Stimulated activated CD8-positive, alpha-beta memory T cell treated with anti-CD3 and anti-CD28 coated beads, Interleukin-12 subunit alpha, Interleukin-12 subunit beta, amount 100 ng/mL, for 1 hour (primary cell): ENCODE data around the gene FNDC3B.

Experiments used
- DNase-seq: peaks from one replicate; pipeline ENCODE4 v3.0.0-alpha.2; 2020; ENCODE audit warnings: low read depth

The FNDC3B gene

GRCh38 chr3:172150913-172151650, 111.7 kb downstream of the FNDC3B start:
- no peak for DNase-seq

DNA sequence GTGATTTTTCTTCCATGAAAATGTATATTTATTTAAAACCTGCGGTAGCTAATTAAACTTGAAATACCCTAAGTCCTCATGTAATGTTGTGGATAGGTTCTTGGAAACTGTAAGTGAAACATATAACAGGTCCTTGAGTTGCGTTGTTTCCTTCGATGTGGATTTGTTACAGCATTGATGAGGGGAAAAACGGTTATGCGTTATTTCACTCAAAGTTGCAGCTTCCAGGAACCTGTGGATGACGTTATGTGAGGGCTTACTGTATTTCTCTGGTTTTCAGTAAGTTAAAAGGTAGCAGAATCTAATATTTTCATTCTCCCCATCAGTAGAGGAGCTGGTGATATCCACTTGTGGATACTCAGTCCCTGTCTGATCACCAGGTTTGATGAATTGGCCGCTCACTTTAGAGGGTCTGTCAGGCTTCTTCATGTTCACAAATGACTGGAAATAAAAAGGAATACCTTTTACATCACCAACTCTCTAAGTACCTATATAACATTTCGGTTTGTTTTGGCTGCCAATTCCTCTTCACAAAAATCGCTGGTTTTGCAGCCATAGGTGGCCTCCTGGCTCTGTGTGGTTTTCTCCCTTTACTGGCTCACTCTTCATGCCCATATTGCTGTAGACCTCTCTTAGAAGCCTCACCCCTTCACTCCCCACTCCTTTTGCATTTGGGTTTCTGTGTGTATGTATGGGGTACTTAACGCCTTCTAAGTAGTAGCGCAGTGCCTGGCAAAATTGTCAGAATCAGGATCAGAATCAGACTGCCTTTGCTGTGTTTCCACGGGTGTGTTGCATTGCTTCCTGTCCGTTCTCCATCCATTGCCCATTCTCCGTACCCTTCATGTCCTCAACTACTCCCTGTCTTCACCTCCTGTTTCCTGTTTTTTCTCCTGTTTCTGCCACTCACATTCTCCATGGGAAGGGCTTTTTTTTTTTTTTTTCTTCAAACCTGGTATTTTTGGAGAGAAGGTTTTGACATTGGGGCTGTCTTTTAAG, 112.6 kb downstream of the FNDC3B start:
- DNase-seq, result no peak

DNA sequence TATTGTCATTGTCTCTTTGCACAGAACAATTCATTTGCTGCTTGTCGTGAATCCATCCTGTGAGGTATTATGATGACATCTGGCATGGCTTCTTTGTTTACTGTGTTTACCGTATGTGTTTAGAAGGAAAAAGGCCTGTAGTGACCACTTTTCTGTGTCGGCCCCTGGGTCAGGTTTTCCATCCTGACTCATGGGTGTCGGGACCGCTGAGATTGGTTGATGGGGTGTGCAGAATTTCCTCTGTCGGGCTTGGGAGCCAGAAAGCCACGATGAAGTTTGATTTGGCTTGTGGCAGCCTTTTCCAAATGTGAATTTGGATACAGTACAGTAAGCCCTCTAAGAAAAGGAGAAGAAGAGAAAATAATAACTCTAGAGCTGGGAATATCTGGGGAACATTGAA, 113.5 kb downstream of the FNDC3B start:
- DNase-seq, result no peak

DNA sequence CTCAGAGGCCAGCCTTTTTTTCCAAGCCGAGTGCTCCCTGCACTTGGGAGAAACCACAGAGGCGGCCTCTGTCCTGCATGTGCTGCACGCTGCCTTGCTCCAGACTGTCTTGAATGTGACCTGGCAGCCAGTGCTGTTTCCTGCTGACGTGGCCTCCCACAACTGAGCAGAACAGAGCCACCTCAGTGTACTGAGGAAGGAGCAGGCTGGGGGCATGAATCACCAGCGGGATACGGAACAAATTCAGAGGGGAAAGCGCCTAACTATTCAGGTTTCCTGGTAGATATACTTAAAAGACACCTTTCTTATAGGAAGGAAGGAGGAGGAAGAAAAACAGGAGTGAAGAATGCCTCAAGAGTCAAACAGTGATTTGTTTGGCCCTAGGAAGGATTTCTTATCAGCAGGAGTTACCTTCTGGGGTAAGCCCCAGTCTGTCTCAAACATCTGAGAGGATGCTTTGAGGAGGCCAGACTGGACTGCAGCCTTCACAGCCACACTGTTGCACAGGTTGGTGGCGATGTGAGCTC, 114.0 kb downstream of the FNDC3B start:
- DNase-seq, result no peak

DNA sequence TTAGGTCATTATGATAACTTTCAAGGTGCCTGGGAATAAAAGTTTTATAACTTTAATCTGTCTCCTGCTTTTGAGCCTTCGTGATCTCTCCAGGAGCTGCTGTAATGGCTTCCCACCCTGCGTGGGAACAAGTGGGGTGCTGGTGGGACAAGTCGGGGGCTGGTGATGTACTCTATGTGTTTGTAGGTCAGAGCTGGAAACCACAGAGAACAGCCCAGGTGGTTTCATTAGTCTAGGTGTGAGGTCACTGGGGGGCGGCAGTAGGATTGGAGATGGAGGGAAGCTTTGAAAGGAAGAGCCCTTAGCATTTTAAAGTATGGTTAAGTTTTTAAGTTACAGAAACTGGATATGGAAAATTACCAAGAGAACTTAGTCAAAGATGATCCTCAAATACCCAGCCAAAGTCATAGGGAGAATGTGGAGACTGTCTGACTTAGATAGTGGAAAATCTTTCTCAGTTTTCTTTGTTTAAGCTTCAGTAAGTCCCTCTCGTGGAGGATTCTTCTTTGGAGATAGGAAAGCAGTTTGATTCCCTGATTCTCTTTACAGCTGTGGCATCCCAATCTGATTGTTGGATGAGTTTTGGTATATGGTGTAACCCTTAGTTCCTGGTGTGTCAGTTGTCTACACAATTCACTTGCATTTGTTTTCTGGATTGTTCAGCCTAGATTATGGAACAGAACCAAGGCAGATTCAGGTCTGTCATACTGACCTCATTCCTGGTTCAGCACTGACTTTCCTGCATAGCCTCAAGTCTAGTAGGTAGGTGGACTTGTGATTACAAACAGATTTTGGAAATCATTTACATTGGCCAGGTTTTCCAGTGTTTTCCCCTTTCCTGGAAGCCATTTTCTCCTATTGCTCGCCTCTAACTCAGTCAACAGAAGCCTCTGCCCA, 115.6 kb downstream of the FNDC3B start:
- no peak for DNase-seq

GRCh38 chr3:172155897-172156585, 116.7 kb downstream of the FNDC3B start:
- DNase-seq, result no peak

- no peak for DNase-seq
These were observed 117.2 kb downstream of the FNDC3B start for GRCh38 chr3:172156586-172156955.

DNA sequence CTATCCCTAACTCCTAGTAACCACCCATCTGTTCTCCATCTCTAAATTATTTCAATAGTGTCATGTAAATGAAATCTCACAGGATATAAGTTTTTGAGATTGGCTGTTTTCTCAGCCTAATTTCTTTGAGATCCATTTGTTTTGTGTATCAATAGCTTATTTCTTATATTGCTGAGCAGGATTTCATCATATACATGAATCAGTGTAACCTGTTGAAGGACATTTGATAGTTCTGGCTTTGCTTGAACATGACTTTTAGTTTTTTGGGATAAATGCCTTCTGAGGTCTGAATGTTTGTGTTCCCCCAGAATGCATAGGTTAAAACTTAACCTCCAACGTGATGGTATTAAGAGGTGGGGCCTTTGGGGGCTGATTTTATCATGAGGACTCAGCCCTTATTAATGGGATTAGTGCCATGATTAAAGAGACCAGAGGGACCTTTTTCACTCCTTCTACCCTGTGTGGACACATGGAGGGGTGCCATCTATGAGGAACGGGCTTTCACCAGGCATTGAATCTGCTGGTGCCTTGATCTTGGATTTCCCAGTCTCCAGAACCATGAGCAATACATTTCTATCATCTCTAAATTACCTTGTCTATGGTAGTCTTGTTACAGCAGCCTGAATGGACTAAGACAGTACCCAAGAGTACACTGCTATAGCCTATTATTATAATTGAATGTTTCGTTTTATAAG, 118.3 kb downstream of the FNDC3B start:
- DNase-seq, result no peak

DNA sequence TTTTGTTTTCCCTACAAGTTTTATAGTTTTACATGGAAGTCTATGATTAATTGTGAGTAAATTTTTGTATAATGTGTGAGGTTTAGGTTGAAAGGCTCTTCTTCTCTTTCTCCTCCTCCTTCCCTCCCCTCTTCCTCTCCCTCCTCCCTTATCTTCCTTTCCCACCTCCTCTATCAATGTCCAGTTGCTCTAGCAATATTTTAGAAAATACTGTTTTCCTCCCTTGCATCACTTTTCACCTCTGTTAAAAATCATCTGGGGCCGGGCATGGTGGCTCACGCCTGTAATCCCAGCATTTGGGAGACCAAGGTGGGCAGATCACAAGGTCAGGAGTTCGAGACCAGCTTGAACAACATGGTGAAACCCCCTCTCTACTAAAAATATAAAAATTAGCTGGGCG, 119.4 kb downstream of the FNDC3B start:
- no peak for DNase-seq

DNA sequence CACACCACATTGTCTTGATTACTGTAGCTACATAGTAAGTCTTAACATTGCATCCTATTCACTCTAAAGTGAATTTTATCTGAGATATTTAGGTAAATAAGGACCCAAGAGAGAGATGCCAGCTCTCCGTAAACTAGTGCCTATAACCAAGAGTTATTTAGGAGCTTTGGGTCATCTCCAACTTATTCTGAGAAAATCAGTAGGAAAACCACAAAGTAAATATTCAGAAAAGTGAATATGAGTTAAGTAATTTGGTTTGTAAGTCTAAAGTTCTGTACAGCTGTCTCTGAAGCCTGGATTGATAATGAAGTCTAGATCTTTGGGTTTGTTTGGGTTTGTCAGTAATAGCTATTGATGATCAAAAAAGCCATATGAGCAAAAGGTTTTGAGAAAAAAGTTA, 120.0 kb downstream of the FNDC3B start:
- DNase-seq, result no peak

DNA sequence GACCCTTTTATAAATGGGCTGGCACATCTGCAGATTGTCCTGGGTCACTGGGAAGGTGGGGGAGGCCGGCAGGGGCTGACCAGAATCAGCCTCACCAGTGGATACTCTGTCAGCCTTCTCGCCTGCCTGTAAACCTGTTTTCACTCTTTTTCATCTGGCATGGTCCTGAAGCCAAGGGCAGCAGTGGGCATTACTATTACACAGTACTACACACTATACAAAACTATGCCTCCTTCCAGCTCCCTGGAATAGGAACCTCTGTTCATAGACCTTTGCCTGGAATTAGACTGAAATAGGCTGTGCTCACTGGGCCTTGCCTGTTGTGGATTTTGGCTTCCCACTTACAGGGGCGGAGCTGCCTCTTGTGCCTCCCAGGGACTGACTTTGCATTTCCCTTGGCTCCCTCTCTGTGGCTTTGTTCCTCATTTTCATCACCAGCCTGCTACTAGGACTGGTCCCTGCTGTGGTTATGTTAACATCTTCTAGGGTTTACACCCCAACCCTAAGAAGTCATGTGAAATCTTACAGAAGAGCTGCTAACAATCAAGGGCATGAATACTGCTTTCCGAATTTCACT, 120.7 kb downstream of the FNDC3B start:
- no peak for DNase-seq

DNA sequence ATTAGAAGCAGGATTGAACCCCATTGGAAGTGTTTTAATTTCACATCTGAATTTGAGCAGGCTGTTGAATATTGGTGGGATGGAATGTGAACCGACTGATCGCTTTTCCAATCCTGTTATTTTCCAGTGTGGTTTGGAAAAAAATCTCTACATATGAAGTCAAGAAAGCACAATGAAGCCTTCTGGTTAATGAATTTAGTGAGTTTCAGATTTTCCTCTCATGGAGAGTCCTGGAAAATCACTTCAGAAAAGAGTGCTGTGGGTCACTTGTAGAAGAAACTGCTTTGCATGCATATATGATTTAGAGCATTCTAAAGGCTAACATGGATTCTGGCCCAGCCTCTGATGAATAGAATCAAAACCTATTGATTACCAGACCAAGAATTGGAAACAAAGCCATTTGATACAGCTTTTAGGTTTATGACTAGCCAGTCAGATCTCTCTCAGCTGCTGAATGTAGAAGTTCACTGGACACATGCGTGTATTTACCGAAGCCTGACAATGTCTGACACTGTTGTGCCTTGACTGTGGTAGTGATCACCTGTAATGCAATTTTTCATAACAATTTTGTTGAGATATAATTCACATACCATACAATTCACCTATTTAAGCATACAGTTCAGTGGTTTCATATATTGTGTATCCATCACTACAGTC, 121.9 kb downstream of the FNDC3B start:
- DNase-seq, result no peak

- DNase-seq, result no peak
These were observed 122.6 kb downstream of the FNDC3B start for GRCh38 chr3:172161959-172162358.

GRCh38 chr3:172163320-172163719, 123.9 kb downstream of the FNDC3B start:
- no peak for DNase-seq

- no peak for DNase-seq
These were observed 125.4 kb downstream of the FNDC3B start for GRCh38 chr3:172164620-172165362.

- no peak for DNase-seq
These were observed 126.9 kb downstream of the FNDC3B start for GRCh38 chr3:172166261-172166660.

DNA sequence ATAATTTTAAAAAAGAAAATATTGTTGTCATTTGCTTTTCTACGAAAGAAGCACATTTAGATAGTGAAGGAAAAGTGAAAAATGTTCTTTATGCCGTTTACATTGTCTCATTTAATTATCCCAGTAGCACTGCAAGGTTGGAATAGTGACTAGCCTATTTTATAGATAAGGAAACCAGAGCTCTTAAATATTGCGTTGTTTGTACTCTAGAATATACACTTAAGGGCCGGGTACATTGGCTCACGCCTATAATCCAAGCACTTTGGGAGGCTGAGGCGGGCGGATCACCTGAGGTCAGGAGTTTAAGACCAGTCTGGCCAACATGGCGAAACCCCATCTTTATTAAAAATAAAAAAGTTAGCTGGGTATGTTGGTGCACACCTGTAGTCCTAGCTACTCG, 127.5 kb downstream of the FNDC3B start:
- DNase-seq, result no peak

DNA sequence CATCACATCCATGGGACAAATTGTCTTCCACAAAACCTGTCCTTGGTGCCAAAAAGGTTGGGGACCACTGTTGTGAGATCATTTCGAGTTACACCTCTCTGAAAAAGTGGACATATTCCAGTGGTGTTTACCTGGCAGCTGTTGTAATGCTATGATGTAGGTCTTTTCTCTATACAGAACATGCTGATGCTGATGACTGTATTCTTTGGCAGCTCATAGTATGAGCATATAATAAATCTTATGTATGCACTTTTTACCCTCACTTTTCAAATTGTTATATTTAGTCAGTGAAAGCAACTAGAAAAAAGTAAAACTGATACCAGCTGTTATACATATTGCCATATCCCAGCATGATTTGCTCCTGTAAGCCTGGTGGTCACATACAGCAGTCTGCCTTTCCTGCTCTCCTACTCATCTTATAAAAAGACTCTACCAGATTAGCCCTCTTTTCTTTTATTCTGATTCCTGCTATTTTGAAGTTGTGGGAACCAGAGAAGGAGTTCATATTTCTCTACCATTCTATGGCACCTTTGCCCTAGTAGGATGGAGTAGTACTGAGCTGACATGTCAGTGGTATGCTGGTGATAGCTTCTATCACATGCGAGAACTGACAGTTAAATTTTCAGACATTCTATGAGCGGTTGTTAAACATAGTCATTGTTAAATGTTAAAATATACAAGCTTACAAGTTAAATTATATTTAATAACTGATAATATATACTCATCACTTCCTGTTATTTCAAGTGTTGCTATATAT, 128.7 kb downstream of the FNDC3B start:
- no peak for DNase-seq
